HCT116 (cell line): ENCODE results near the gene PRR15L. TPM values are rescaled to one million over a fixed set of nuclear protein-coding genes. Genes with fewer than 3 reads are reported as not detected.

Experiments
- ATAC-seq: fragments of 200-7000 bp; cut with Tn5 transposase; 2 replicates; pipeline ENCODE4 v1.9.1; 2020; ENCODE audit warnings: mild to moderate bottlenecking, moderate library complexity
- BruUV-seq: library from RNA; stranded (reverse); fragments of 400-500 nt; replicated peaks from 2 replicates; lab custom pipeline; 2021; lab: Mats Ljungman, UMichigan
- CTCF ChIA-PET: fragments of 300-600 bp; sonication (Branson Sonifier 250); formaldehyde crosslinking; loops from one replicate; lab custom pipeline; 2021; ENCODE audit warnings: antibody characterized with exemption; lab: Charles Lee
- POLR2A ChIA-PET: fragments of 300-600, 350-600 bp; sonication (Branson Sonifier 250); formaldehyde crosslinking; loops from one replicate; lab custom pipeline; 2021; ENCODE audit warnings: antibody characterized with exemption; lab: Charles Lee
- RAD21 ChIA-PET, 2 experiments: fragments of 300-600 bp; sonication (Branson Sonifier 250); formaldehyde crosslinking; loops; one replicate each; lab custom pipeline; 2023; ENCODE audit warnings: low total read pairs in 2 of 2; ENCODE audit not compliant: uncharacterized antibody in 2 of 2, unreplicated experiment in 2 of 2, low non-redundant PET in 1 of 2; lab: Charles Lee
- DNase-seq: peaks from one replicate; pipeline ENCODE4 v3.0.0-alpha.2; 2010; ENCODE audit warnings: low read depth, low spot score
- H2AFZ ChIP-seq: fragments of 200-600 bp; shearing (Covaris generic), sonication (generic); 2 replicates; pipeline ENCODE4 v1.6.1; 2017; ENCODE audit warnings: low read depth, mixed run types, mixed read lengths, antibody characterized with exemption, low read length; ENCODE audit not compliant: poor library complexity, severe bottlenecking
- H3K27ac ChIP-seq: 2 replicates; pipeline ENCODE4 v1.5.1; 2012; ENCODE audit warnings: low read depth, low read length
- H3K27me3 ChIP-seq: fragments of 200-600 bp; sonication (generic); 2 replicates; pipeline ENCODE4 v1.6.1; 2016; ENCODE audit warnings: mixed run types, low read length, mixed read lengths; ENCODE audit not compliant: insufficient read depth
- H3K36me3 ChIP-seq, 2 experiments: fragments of 200-500 bp in 1 of 2; fragments of 200-600 bp in 1 of 2; sonication (Bioruptor generic) in 1 of 2; sonication (generic) in 1 of 2; 2 replicates each; pipeline versions ENCODE4 v1.5.1 to v1.6.1; 2014 to 2016; ENCODE audit warnings: low read length in 2 of 2, inconsistent platforms in 1 of 2, mixed read lengths in 1 of 2, mixed run types in 1 of 2; ENCODE audit not compliant: insufficient read depth in 2 of 2, control insufficient read depth in 1 of 2
- H3K4me1 ChIP-seq, 2 experiments: fragments of 200-600 bp in 1 of 2; sonication (generic) in 1 of 2; 2 replicates each; pipeline versions ENCODE4 v1.5.1 to v1.6.1; 2012 to 2017; ENCODE audit warnings: low read length in 2 of 2, inconsistent platforms in 1 of 2, mild to moderate bottlenecking in 1 of 2, mixed read lengths in 1 of 2, mixed run types in 1 of 2, moderate library complexity in 1 of 2; ENCODE audit not compliant: insufficient read depth in 2 of 2, control insufficient read depth in 1 of 2
- H3K4me2 ChIP-seq: fragments of 200-600 bp; sonication (generic); 2 replicates; pipeline ENCODE4 v1.6.1; 2017; ENCODE audit warnings: mixed run types, low read length, mixed read lengths
- H3K4me3 ChIP-seq, 2 experiments: fragments of 200-600 bp in 1 of 2; sonication (generic) in 1 of 2; replicated peaks in 1 of 2; 2 replicates each; pipeline ENCODE4 v1.5.1; 2011 to 2016; ENCODE audit warnings: low read length in 2 of 2, control low read depth in 1 of 2, low read depth in 1 of 2, mild to moderate bottlenecking in 1 of 2, mixed read lengths in 1 of 2, mixed run types in 1 of 2
- H3K79me2 ChIP-seq: fragments of 200-600 bp; sonication (generic); 2 replicates; pipeline ENCODE4 v1.6.1; 2017; ENCODE audit warnings: mild to moderate bottlenecking, mixed run types, low read length, moderate library complexity, mixed read lengths; ENCODE audit not compliant: insufficient read depth
- H3K9ac ChIP-seq: fragments of 200-600 bp; sonication (generic); 2 replicates; pipeline ENCODE4 v1.6.1; 2016; ENCODE audit warnings: low read length, mixed read lengths
- H3K9me2 ChIP-seq: fragments of 200-600 bp; sonication (generic), shearing (Covaris generic); 2 replicates; pipeline ENCODE4 v1.6.1; 2017; ENCODE audit warnings: mixed run types, mild to moderate bottlenecking, moderate library complexity; ENCODE audit not compliant: insufficient read depth
- H3K9me3 ChIP-seq, 2 experiments: fragments of 200-500 bp in 1 of 2; fragments of 200-600 bp in 1 of 2; sonication (Bioruptor generic) in 1 of 2; sonication (generic) in 1 of 2; 2 replicates each; pipeline ENCODE4 v1.6.1; 2014 to 2017; ENCODE audit warnings: low read length in 2 of 2, mixed read lengths in 2 of 2, inconsistent platforms in 1 of 2, low read depth in 1 of 2, mild to moderate bottlenecking in 1 of 2, mixed run types in 1 of 2, moderate library complexity in 1 of 2; ENCODE audit not compliant: control insufficient read depth in 1 of 2, insufficient read depth in 1 of 2
- H4K20me1 ChIP-seq: fragments of 200-600 bp; sonication (generic), shearing (Covaris generic); 2 replicates; pipeline ENCODE4 v1.6.1; 2017; ENCODE audit warnings: mixed run types, mild to moderate bottlenecking, moderate library complexity; ENCODE audit not compliant: insufficient read depth
- CBX3 ChIP-seq: IDR thresholded peaks from 2 replicates; pipeline ENCODE4 v1.6.1; 2012; ENCODE audit warnings: low read depth
- ELF1 ChIP-seq: IDR thresholded peaks from 2 replicates; pipeline ENCODE4 v1.6.1; 2012; ENCODE audit warnings: low read depth, borderline replicate concordance
- EZH2phosphoT487 ChIP-seq: fragments of 200-600 bp; IDR thresholded peaks from 2 replicates; pipeline ENCODE4 v1.6.1; 2018; ENCODE audit warnings: antibody characterized with exemption, borderline replicate concordance
- POLR2AphosphoS5 ChIP-seq: IDR thresholded peaks from 2 replicates; pipeline ENCODE4 v1.6.1; 2011; ENCODE audit warnings: mild to moderate bottlenecking, low read depth, low read length, moderate library complexity
- SIN3A ChIP-seq: IDR thresholded peaks from 2 replicates; pipeline ENCODE4 v1.6.1; 2012; ENCODE audit warnings: low read depth
- SP1 ChIP-seq: IDR thresholded peaks from 2 replicates; pipeline ENCODE4 v1.6.1; 2012; ENCODE audit warnings: low read depth
- SRF ChIP-seq: IDR thresholded peaks from 2 replicates; pipeline ENCODE4 v1.6.1; 2012; ENCODE audit warnings: low read depth
- TCF7L2 ChIP-seq: IDR thresholded peaks from 2 replicates; pipeline ENCODE4 v1.7.0; 2011; ENCODE audit warnings: borderline replicate concordance, inconsistent platforms; ENCODE audit not compliant: insufficient read depth, insufficient read length; ENCODE audit errors: extremely low read depth
- YY1 ChIP-seq: IDR thresholded peaks from 2 replicates; pipeline ENCODE4 v1.6.1; 2011; ENCODE audit warnings: low read length, low read depth, moderate library complexity, mild to moderate bottlenecking; ENCODE audit not compliant: insufficient replicate concordance; ENCODE audit errors: extremely low read depth
- ZBTB33 ChIP-seq: IDR thresholded peaks from 2 replicates; pipeline ENCODE4 v1.6.1; 2011; ENCODE audit warnings: mild to moderate bottlenecking, low read length, moderate library complexity; ENCODE audit not compliant: insufficient replicate concordance; ENCODE audit errors: extremely low read depth
- ZFX ChIP-seq: fragments of 450-650 bp; IDR thresholded peaks from 2 replicates; pipeline ENCODE4 v1.6.1; 2017
- intact Hi-C: fragments of 100-400 bp; cut with micrococcal nuclease; formaldehyde crosslinking; loops from 2 replicates; pipeline ENCODE4 v1.10.0; 2022
- total RNA-seq: library from RNA; stranded (reverse); gene quantifications from one replicate; pipeline ENCODE4 v1.2.1, GENCODE V29; 2021; ENCODE audit not compliant: unreplicated experiment
- TF ChIP-seq, protein P1 (sequence below), 3 experiments: fragments of 200-600 bp in 1 of 3; sonication (generic) in 1 of 3; IDR thresholded peaks in 2 of 3; conservative IDR thresholded peaks in 1 of 3; 2 replicates each; pipeline ENCODE4 v1.5.1; 2012 to 2017; ENCODE audit warnings: low read depth in 2 of 3, low read length in 2 of 3, antibody characterized with exemption in 1 of 3, borderline replicate concordance in 1 of 3, control low read depth in 1 of 3, mild to moderate bottlenecking in 1 of 3, mixed read lengths in 1 of 3, mixed run types in 1 of 3, moderate library complexity in 1 of 3; ENCODE audit not compliant: insufficient read depth in 1 of 3
- TF ChIP-seq, protein P2 (sequence below): IDR thresholded peaks from 2 replicates; pipeline ENCODE4 v1.6.1; 2012; ENCODE audit warnings: low read depth

PRR15L gene
- total RNA-seq, 1 experiment from 2014 or later = 0.34 TPM

GRCh38 chr17:48003417-48004151, 45.9 kb upstream of the PRR15L start:
- Histone ChIP-seq H4K20me1 (no peaks in the 10 kb centered on the region), H3K36me3 (no peaks in the 10 kb centered on the region), H3K27me3 (no peaks in the 10 kb centered on the region), H3K4me1 (peaks cover 16 to 41% of the 10 kb centered on the region in 2 experiments), H3K4me2 (no peak overlapping the region), H3K27ac (no peak overlapping the region), H3K4me3 (no peak overlapping the region), H3K9me3 (no peaks in the 10 kb centered on the region), H3K79me2 (no peaks in the 10 kb centered on the region), H3K9ac (no peak overlapping the region), H2AFZ (peak overlapping the region; percentile 76), H3K9me2 (no peaks in the 10 kb centered on the region)
- ATAC-seq = no peak
- ChIA-PET CTCF (interaction anchor here (1.5 to 1.7 kb wide), 2 partner anchors 8 to 22 kb away, joined by 4 read pairs; no protein-coding TSS in a partner anchor), POLR2A (interaction anchor here (2.1 kb wide), 1 partner anchor 32 kb away, joined by 8 read pairs; the partner anchor contains the start of gene CDK5RAP3), RAD21 (no interaction called here)
- no TSS peak for BruUV-seq
- intact Hi-C loops = no loop called here
- DNase-seq = no peak
- no peak for TF ChIP-seq ZFX
- TF ChIP-seq TCF7L2 = no peak
- TF ChIP-seq, protein P1, sequence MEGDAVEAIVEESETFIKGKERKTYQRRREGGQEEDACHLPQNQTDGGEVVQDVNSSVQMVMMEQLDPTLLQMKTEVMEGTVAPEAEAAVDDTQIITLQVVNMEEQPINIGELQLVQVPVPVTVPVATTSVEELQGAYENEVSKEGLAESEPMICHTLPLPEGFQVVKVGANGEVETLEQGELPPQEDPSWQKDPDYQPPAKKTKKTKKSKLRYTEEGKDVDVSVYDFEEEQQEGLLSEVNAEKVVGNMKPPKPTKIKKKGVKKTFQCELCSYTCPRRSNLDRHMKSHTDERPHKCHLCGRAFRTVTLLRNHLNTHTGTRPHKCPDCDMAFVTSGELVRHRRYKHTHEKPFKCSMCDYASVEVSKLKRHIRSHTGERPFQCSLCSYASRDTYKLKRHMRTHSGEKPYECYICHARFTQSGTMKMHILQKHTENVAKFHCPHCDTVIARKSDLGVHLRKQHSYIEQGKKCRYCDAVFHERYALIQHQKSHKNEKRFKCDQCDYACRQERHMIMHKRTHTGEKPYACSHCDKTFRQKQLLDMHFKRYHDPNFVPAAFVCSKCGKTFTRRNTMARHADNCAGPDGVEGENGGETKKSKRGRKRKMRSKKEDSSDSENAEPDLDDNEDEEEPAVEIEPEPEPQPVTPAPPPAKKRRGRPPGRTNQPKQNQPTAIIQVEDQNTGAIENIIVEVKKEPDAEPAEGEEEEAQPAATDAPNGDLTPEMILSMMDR (IDR thresholded peaks at IDR 0.05 in 2 of 3, conservative IDR thresholded peaks at IDR 0.05 in 1 of 3; ENCODE audit: borderline replicate concordance in 1 of 3, insufficient read depth in 1 of 3, low read depth in 2 of 3, low read length in 2 of 3) = no peak
- TF ChIP-seq, protein P2, sequence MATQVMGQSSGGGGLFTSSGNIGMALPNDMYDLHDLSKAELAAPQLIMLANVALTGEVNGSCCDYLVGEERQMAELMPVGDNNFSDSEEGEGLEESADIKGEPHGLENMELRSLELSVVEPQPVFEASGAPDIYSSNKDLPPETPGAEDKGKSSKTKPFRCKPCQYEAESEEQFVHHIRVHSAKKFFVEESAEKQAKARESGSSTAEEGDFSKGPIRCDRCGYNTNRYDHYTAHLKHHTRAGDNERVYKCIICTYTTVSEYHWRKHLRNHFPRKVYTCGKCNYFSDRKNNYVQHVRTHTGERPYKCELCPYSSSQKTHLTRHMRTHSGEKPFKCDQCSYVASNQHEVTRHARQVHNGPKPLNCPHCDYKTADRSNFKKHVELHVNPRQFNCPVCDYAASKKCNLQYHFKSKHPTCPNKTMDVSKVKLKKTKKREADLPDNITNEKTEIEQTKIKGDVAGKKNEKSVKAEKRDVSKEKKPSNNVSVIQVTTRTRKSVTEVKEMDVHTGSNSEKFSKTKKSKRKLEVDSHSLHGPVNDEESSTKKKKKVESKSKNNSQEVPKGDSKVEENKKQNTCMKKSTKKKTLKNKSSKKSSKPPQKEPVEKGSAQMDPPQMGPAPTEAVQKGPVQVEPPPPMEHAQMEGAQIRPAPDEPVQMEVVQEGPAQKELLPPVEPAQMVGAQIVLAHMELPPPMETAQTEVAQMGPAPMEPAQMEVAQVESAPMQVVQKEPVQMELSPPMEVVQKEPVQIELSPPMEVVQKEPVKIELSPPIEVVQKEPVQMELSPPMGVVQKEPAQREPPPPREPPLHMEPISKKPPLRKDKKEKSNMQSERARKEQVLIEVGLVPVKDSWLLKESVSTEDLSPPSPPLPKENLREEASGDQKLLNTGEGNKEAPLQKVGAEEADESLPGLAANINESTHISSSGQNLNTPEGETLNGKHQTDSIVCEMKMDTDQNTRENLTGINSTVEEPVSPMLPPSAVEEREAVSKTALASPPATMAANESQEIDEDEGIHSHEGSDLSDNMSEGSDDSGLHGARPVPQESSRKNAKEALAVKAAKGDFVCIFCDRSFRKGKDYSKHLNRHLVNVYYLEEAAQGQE = no peak
- no peak for TF ChIP-seq SRF
- no peak for TF ChIP-seq SP1
- no peak for TF ChIP-seq POLR2AphosphoS5
- no peak for TF ChIP-seq YY1
- no peak for TF ChIP-seq ELF1
- no peak for TF ChIP-seq CBX3
- no peak for TF ChIP-seq SIN3A
- TF ChIP-seq EZH2phosphoT487 = no peak
- TF ChIP-seq ZBTB33 = no peak
